Measurements from ENCODE around the gene ZSCAN22. TPM values are rescaled to one million over a fixed set of nuclear protein-coding genes. Genes with fewer than 3 reads are reported as not detected.

ZSCAN22 gene
- total RNA-seq, result 1 to 10 TPM; 4.6 to 5.3 TPM

GRCh38 chr19:58326914-58327726 is at the start of gene ZSCAN22:
TSS of gene ZSCAN22 (plus strand) at chr19:58326994. CDS start at chr19:58334803, 7,809 bp downstream.

GRCh38 chr19:58278541-58279041 is 48.2 kb upstream of the ZSCAN22 start, which contains the start of gene ZNF8:
TSS of gene ZNF8 (plus strand) at chr19:58278955. CDS start at chr19:58279082, 127 bp downstream.

GRCh38 chr19:58305065-58305931 is 21.5 kb upstream of the ZSCAN22 start, which contains the start of gene ERVK3-1:
TSS of gene ERVK3-1 (plus strand) at chr19:58305377. CDS start at chr19:58312169, 6,792 bp downstream.

GRCh38 chr19:58352760-58353671 is 26.2 kb downstream of the ZSCAN22 start, which contains the start of gene A1BG:
TSS of gene A1BG (minus strand) at chr19:58353492. CDS start at chr19:58353437, 55 bp downstream.

GRCh38 chr19:58362272-58362994 is 35.6 kb downstream of the ZSCAN22 start, which contains the start of gene ZNF497:
TSS of gene ZNF497 (minus strand) at chr19:58362751. CDS start at chr19:58357635, 5,116 bp downstream.

GRCh38 chr19:58380662-58381459 is 54.1 kb downstream of the ZSCAN22 start, which contains the start of gene ZNF837:
TSS of gene ZNF837 (minus strand) at chr19:58381030. CDS start at chr19:58369332, 11,698 bp downstream.

GRCh38 chr19:58386576-58387337 is 60.0 kb downstream of the ZSCAN22 start, which contains the start of gene RPS5:
TSS of gene RPS5 (plus strand) at chr19:58387269. CDS start at chr19:58388138, 869 bp downstream.

Small RNAs within 50 kb of the gene (microRNA-seq; reads per million reads assigned to microRNA genes)
- gene MIR4754 (ENCODE audit: borderline microRNAs expressed, borderline replicate concordance) (0.63 reads per million), gene MIR6806 (ENCODE audit: borderline microRNAs expressed, borderline replicate concordance) (not detected)

Other genes with a start within 250 kb of the ZSCAN22 start
- gene ZSCAN18, start 228.8 kb upstream of the ZSCAN22 start, total RNA-seq, result 10 to 100 TPM; 16.3 to 16.6 TPM
- 1 to 10 TPM; 5.7 to 5.8 TPM for gene ZNF329, start 176.2 kb upstream of the ZSCAN22 start, total RNA-seq
- 10 to 100 TPM; 30.8 to 32.7 TPM for gene ZNF274, start 143.9 kb upstream of the ZSCAN22 start, total RNA-seq
- 10 to 100 TPM; 48.7 to 53.1 TPM for gene ZNF544, start 98.1 kb upstream of the ZSCAN22 start, total RNA-seq
- 1 to 10 TPM; 5.7 to 6.2 TPM for gene ZNF8, start 48.0 kb upstream of the ZSCAN22 start, total RNA-seq
- gene ERVK3-1, start 21.6 kb upstream of the ZSCAN22 start, total RNA-seq, result 10 to 100 TPM; 59.5 to 59.7 TPM
- gene A1BG, start 26.5 kb downstream of the ZSCAN22 start, total RNA-seq, result 1 to 10 TPM; 8.0 to 9.0 TPM
- gene ZNF497, start 35.8 kb downstream of the ZSCAN22 start, total RNA-seq, result 1 to 10 TPM; 1.5 to 2.1 TPM
- gene ZNF837, start 54.0 kb downstream of the ZSCAN22 start, total RNA-seq, result 1 to 10 TPM; 1.8 to 2.3 TPM
- 1,000 to 10,000 TPM; 1,327 to 1,390 TPM for gene RPS5, start 60.3 kb downstream of the ZSCAN22 start, total RNA-seq
- gene RNF225, start 68.7 kb downstream of the ZSCAN22 start, total RNA-seq, result under 1 TPM; 0.31 to 0.35 TPM
- gene ZNF584, start 81.7 kb downstream of the ZSCAN22 start, total RNA-seq, result 1 to 10 TPM; 4.4 to 5.3 TPM
- 1 to 10 TPM; 4.9 to 5.5 TPM for gene ZNF132, start 113.2 kb downstream of the ZSCAN22 start, total RNA-seq
- gene ZNF324B, start 124.6 kb downstream of the ZSCAN22 start, total RNA-seq, result 10 to 100 TPM; 10.6 to 12.1 TPM
- 10 to 100 TPM; 13.5 to 13.7 TPM for gene ZNF324, start 140.1 kb downstream of the ZSCAN22 start, total RNA-seq
- 1 to 10 TPM; 8.5 to 8.7 TPM for gene ZNF446, start 149.4 kb downstream of the ZSCAN22 start, total RNA-seq
- gene SLC27A5, start 185.0 kb downstream of the ZSCAN22 start, total RNA-seq, result 10 to 100 TPM; 11.2 to 11.6 TPM
- 10 to 100 TPM; 15.0 to 16.1 TPM for gene ZBTB45, start 192.8 kb downstream of the ZSCAN22 start, total RNA-seq
- gene TRIM28, start 217.1 kb downstream of the ZSCAN22 start, total RNA-seq, result 100 to 1,000 TPM; 358 to 381 TPM
- gene CHMP2A, start 228.1 kb downstream of the ZSCAN22 start, total RNA-seq, result 100 to 1,000 TPM; 112 to 116 TPM
- gene UBE2M, start 231.6 kb downstream of the ZSCAN22 start, total RNA-seq, result 10 to 100 TPM; 62.2 to 69.2 TPM
- gene MZF1, start 246.3 kb downstream of the ZSCAN22 start, total RNA-seq, result 10 to 100 TPM; 32.9 to 39.7 TPM

Measured in activated naive CD4-positive, alpha-beta T cell treated with anti-CD3 and anti-CD28 coated beads, Interleukin-2, amount 10 ng/mL, durations not matched to agents 5 hours and 36 hours (primary cell).